HG03354 (cell line): ENCODE data around the gene NCKAP1.
A peak's percentile ranks its signal among the peaks of the same experiment; 100 is the strongest.
"Not testable (repeated sequence)": the region's sequence is repeated elsewhere in the genome, so short reads cannot be mapped to it uniquely, and the experiment has no call there.

Experiments
- ATAC-seq: cut with Tn5 transposase; IDR thresholded peaks from one replicate; pipeline ENCODE4 v1.9.1; 2021; ENCODE audit warnings: mild to moderate bottlenecking; ENCODE audit not compliant: unreplicated experiment, poor library complexity, severe bottlenecking

NCKAP1 gene

DNA sequence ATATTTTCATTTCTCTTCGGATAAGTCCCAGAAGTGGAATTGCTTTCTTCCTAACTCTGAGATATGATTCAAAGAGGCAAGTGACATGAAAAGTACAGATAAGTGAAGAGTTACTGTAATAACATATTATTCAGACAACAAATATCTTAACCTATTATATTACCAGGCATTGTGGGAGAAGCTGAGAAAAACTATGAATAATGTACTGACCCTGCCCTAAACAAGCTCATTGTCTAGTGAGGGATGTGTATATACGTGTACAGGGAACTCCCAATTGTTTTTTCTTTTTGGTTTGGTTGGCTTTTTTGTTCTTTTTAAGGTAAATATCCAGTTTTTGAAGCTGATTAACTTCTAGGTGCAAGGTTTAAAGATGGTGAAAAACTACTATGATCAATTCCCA lies 26.5 kb downstream of the NCKAP1 start:
- ATAC-seq, result no peak

DNA sequence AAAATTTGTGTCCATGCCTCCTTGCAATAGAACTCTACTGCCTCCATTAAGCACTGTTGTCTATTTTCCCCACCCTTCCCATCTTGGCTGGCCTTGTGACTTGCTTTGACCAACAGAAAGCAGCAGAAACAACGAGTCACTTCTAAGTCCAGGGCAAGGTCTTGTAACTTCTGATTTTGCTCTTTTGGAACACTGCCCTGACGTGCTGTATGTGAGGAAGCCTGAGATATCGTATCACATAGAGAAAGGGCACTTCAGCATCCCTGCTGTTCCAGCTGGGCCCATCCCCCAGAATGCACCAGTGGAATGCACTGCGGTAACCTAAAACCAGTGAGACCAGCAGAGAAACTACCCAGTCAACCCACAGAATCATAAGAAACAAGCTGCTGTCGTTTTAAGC lies 28.1 kb downstream of the NCKAP1 start:
- ATAC-seq, result no peak

DNA sequence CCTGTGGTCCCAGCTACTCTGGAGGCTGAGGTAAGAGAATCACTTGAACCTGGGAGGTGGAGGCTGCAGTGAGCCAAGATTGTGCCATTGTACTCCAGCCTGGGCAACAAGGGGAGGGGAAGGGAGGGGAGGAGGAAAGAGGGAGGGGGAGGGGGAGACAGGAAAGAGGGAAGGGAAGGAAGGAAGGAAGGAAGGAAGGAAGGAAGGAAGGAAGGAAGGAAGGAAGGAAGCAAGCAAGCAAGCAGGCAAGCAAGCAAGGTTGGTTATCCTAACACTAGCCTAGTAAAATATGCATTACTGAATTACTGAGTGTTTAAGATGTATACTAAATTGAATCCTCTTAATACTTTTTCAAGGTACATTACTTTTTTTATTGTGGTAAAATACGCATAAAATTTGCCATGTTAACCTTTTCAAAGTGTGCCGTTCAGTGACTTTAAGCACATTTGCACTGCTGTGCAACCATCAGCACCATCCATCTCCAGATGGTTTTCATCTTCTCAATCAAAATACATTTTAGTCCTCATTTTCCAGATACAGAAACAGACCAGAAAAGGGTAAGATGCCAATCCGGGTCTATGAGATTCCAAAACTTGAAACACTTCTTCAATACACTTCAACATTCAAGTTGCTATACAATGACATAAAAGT lies 28.9 kb downstream of the NCKAP1 start:
- ATAC-seq, result no peak

DNA sequence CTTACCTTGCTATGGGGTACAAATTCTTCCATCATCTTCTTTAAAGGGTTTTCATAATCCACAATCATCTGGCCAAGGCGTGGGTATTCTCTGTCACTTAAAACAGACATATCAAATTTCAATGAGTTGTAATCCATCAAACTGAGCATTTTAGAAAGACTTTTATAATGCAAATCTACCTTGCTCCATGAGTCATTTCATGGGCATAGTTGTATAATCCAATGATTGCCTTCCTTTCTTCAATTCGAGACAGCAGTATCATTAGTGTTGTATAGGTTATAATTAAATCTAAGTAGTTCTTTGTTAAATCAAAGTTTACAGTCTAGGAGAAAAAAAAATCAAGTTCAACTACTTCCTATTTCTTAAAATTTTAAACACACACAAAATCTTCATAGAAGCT lies 36.3 kb downstream of the NCKAP1 start:
- no peak for ATAC-seq

DNA sequence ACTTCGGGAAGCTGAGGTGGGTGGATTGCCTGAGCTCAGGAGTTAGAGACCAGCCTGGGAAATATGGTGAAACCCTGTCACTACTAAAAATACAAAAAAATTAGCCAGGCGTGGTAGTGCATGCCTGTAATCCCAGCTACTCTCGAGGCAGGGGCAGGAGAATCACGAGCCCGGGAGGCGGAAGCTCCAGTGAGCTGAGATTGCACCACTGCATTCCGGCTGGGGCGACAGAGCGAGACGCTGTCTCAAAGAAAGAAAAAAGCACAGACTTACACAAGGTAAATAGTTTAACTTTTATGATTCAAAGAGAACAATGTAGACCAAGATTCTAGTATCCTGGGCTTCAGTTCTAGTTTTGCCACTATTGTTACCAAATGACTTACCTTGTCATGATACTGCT lies 37.4 kb downstream of the NCKAP1 start:
- ATAC-seq, result no peak

DNA sequence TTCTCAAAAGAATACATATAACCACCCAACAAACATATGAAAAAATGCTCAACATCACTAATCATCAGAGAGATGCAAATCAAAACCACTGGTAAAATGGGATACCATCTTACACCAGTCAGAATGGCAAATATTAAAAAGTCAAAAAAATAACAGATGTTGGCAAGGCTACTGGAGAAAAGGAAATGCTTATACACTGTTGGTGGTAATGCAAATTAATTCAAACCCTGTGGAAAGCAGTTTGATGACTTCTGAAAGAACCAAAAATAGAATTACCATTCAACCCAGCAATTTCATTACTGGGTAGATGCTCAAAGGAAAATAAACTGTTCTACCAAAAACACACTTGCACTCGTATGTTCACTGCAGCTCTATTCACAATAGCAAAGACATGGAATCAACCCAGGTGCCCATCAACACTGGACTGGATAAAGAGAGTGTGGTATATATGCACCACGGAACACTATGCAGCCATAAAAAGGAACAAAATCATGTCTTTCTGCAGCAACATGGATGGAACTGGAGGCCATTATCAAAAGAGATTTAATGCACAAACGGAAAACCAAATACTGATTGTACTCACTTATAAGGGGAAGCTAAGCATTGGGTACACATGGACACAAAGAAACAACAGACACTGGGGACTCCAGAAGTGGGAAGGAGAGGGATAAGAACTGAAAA lies 38.8 kb downstream of the NCKAP1 start:
- no peak for ATAC-seq

DNA sequence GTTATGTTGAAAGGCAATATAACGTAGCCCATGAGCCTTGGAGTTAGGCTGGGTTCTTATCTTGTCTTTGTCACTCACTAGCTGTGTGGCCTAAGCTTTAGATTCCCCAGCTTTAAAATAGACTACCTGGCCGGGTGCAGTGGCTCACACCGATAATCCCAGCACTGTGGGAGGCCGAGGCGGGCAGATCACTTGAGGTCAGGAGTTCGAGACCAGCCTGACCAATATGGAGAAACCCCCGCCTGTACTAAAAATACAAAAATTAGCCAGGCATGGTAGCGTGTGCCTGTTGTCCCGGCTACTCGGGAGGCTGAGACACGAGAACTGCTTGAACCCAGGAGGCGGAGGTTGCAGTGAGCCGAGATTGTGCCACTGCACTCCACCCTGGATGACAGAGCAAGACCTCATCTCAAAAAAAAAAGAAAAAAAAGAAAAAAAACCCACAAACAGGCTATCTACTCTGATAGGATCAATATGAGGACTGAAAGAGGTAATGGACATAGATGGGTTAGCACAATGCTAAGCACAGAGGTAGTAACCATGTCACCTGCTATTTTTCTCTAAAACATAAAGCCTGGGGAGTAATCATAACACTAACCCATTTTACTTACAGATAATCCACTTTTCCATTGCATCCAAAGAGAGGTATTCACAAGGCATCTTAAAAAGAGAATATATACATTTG lies 43.9 kb downstream of the NCKAP1 start:
- no peak for ATAC-seq

DNA sequence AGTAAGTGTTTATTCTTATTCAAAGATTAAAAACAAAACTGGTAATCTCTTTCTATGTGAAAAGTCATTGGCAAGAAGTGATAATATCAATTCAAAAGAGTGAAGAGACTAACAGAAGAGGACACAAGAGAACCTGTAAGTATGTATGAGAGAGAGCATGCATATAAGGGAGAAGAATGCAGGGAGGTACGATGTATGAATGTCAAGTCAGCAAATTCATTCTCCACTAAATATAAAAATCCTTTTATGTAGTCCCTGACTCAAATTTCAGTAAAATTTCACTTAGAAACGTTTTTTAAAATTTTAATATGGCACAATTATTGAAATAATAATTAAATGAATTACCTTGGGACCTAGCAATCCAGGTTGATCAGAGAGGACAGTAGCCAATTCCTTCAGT lies 55.3 kb downstream of the NCKAP1 start:
- no peak for ATAC-seq

DNA sequence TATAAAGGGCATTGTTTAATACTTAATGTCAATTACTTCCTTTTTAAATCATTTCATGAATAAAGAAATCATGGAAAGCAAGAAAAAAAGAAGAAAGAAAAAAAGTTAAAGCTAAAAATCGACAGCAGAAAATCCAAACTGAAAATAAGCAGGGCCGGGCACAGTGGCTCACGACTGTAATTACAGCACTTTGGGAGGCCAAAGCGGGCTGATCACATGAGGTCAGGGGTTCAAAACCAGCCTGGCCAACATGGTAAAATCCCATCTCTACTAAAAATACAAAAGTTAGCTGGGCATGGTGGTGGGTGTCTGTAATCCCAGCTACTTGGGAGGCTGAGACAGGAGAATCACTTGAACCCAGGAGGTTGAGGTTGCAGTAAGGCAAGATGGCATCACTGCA lies 56.8 kb downstream of the NCKAP1 start:
- not testable (repeated sequence) for ATAC-seq

DNA sequence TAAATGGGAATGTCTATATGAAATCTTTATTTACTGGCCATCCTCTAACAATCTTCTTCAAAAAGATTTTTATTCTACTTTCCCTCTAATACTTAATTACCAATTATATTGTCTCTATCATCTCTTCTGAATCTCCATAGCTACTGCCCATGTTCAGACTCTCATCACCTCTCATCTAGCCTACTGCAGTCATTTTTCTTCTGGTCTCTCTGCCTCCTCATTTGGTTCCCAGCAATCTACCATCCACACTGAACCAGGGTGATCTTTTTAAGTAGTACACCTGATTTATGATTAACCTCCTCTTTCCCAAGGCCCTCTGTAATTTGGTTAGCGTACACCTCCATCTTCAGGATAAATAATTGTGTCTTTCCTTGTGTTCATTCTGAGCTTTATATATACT lies 57.6 kb downstream of the NCKAP1 start:
- ATAC-seq, result no peak

DNA sequence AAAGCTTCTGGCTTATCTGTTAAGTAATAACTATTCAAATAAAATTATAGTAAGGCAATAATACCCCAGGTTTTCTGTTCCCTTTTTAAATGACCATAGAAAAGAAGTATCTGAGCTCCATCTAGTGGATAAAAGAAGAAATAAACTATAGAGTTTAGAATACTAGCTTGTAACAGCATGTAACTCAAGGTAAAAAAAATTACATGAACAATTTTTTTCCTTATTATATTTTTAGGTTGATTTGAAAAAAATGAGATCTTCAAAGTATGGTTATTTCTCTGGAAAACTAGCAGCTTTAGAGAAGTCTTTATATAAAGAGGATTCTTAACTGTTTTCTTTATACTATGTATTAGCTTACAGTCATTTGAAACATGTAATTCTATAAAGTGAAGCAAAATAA lies 58.1 kb downstream of the NCKAP1 start:
- ATAC-seq, result peak; percentile 79

DNA sequence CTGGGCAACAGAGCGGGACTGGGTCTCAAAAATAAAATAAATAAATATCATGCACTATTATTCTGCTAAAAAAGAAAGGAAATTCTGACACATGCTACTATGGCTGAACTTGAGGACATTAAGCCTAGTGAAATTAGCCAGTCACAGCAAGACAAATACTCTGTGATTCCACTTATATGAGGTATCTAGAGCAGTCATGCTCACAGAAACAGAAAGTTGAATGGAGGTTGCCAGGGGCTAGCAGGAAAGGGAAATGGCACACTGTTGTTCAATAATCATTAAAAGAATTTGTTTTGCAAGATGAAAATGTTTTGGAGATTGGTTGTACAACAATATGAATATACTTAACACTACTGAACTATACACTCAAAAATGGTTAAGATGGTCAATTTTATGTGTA lies 60.8 kb downstream of the NCKAP1 start:
- ATAC-seq, result peak; percentile 83

DNA sequence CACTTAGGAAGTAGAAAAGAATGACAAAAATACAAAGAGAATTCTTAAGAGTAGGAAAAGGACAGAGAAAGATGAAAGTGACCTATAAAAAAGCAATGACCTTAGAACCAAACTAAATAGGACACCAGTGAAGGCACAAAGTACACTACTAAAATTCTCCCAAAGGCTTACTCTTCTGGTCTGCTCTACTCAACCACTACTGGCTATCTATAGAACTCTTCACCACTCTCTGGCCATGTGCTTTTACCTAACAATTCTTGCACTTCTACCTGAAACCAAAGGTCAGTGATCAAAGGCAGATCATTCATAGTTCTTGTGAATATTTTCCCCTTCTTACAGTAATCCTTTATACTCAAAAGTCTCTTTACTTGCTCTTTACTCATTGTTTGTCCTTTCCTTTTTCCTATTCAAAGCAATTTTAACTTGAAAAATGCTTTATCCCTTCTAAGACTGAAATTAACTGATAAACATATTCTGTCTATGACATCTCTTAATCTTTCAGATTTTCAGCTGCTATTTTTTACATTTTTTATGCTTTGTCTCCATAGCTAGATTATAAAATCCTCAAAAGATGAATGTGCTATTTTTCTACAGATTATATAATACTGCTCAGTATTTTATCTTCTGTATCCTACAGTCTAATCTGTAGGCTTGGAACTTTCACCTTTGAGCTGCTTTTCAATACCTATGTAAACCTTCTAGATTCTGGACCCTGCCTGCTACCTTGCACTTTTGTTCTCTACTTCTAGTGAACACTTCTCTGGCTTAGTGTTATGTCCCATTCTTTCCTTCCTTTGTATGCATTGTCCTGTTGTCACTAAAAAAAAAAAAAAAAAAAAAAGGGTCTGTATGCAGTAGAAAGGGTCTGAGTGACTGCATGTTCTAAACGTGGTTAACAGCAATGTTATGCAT lies 64.6 kb downstream of the NCKAP1 start:
- no peak for ATAC-seq

DNA sequence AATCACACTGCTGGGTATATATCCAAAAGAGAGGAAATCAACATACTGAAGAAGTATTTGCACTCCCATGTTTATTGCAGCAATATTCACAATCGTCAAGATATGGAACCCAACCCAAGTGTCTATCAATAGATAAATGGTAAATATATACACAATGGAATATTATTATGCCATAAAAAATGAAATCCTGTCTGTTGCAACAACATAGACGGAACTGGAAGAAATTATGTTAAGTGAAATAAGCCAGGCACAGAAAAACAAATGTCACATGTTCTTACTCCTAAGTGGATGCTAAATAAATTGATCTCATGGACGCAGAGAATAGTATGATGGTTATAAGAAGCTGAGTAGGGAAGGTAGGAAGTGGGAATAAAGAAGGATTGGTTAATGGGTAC lies 65.7 kb downstream of the NCKAP1 start:
- ATAC-seq, result no peak

DNA sequence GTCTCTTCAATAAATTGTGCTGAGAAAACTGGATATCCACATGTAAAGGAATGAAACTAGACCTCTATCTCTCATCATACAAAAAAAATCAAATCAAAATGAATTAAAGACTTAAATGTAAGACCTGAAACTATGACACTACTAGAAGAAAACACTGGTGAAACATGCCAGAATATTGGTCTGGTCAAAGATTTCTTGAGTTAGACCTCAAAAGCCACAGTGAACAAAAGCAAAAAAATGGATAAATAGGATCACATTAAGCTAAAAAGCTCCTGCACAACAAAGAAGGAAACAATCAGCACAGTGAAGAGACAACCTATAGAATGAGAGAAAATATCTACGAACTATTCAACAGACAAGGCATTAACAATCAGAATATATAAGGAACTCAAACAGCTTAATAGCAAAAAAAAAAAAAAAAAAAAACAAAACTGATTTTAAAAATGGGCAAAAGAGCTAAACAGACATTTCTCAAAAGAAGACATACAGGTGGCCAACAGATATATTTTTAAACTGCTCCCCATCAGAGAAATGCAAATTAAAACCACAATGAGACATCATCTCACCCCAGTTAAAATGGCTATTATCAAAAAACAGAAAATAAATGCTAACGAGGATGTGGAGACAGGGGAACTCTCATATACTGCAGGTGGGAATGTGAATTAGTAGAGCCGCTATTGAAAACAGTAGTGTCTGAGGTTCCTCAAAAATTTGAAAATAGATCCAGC lies 66.3 kb downstream of the NCKAP1 start:
- ATAC-seq, result peak; percentile 75

DNA sequence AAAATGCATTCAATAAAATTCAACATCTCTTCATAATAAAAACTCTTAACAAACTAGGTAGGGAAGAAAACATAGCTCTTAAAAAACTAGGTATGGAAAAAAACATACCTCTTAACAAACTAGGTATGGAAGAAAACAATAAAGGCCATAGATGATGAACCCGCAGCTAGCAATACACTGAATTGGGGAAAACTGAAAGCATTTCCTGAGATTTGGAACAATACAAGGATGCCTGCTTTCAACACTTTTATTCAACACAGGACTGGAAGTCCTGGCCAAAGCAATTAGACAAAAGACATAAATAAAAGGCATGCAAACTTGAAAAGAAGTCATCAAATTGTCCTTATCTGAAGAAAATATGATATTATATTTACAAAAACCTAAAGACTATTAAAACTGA lies 67.8 kb downstream of the NCKAP1 start:
- no peak for ATAC-seq

DNA sequence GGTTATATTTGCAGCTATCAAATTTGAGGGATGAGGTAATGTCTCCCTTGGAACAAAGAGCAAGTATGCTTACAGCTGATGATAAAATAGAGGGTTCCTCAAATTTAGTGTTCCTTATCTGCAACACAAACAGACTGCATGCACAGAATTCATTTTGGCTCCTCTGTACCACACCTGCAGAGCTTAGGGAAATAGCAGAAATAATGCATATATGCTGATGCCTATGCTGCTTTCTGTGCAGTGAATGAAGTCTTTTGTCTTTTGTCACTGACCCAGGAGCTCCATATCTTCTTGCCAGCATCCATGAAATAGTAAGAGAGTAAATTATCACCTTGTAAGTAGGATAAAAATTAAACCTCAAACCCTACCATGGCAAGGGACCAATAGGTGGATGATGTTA lies 69.8 kb downstream of the NCKAP1 start:
- ATAC-seq, result no peak

DNA sequence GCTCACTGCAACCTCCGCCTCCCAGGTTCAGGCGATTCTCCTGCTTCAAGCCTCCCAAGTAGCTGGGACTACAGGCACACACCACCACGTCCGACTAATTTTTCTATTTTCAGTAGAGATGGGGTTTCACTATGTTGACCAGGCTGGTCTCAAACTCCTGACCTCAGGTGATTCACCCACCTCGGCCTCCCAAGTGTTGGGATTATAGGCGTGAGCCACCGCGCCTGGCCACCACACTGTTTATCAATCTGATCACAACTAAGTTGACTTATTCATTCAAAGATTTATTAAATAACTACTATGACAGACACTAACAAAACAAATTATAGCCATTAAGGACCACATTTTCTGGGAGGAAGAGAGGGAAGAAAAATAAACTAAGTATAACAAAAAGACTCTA lies 71.9 kb downstream of the NCKAP1 start:
- not testable (repeated sequence) for ATAC-seq

DNA sequence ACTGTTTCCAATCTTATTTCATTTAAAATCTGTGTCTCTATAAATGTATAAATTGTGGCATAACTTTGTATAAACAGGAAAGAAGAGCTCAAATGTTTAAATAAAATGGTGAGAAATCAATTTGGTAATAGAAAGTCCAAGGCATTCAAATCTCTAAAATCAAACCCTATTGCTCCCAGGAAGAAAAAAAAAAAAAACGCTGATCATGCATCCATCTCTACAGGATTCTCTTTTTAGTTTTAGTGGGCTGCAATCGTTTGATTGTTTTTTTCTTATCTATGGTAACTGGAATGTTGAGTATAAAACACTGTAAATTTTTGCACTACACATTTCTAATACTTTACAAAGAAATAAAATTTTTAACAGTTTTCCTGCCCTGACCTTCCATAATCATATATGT lies 75.6 kb downstream of the NCKAP1 start:
- no peak for ATAC-seq

DNA sequence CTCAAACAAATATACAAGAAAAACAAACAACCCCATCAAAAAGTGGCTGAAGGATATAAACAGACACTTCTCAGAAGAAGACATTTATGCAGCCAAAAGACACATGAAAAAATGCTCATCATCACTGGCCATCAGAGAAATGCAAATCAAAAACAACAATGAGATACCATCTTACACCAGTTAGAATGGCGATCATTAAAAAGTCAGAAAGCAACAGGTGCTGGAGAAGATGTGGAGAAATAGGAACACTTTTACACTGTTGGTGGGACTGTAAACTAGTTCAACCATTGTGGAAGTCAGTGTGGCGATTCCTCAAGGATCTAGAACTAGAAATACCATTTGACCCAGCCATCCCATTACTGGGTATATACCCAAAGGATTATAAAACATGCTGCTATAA lies 77.4 kb downstream of the NCKAP1 start:
- ATAC-seq, result not testable (repeated sequence)
